Measurements from ENCODE around the gene KLHDC8A. TPM values are rescaled to one million over a fixed set of nuclear protein-coding genes. Genes with fewer than 3 reads are reported as not detected.

Gene KLHDC8A
- total RNA-seq, 1 donor from 2014 or later, result 1.5 TPM

DNA sequence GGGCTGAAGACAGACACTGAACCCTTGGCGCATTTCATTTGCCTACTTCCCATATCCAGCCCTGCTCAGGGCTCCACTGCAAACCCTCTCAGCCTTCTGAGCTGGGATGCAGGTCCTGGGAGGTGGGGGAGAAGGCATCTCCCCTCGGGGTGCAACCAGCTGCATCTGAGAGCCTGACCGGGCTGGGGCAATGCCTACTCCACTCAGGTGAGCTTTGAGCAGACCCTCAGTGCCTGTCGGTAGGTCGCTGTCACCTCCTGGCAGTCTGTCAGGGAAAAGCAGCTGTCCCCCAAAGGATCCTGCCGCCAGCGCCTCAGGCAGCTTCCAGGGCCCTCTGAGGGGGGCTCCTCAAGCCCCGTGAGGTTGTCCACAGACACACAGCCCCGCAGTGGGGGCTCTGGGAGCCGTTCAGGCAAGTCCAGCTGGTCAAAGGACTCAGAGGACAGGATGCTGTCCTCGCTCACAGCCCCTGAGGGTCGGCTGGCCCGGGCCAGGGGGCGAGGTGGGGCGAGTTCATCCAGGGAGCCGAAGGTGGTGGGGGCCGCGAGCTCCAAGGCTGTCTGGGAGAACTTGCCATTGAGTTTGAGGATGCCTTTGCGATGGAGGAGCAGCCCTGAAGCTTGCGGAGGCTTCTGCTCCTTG, 53.4 kb downstream of the KLHDC8A start:
- no peaks in the 10 kb centered on the region for H3K9me3 Mint-ChIP-seq (ENCODE audit: unreplicated experiment)
- TF ChIP-seq, protein P1, sequence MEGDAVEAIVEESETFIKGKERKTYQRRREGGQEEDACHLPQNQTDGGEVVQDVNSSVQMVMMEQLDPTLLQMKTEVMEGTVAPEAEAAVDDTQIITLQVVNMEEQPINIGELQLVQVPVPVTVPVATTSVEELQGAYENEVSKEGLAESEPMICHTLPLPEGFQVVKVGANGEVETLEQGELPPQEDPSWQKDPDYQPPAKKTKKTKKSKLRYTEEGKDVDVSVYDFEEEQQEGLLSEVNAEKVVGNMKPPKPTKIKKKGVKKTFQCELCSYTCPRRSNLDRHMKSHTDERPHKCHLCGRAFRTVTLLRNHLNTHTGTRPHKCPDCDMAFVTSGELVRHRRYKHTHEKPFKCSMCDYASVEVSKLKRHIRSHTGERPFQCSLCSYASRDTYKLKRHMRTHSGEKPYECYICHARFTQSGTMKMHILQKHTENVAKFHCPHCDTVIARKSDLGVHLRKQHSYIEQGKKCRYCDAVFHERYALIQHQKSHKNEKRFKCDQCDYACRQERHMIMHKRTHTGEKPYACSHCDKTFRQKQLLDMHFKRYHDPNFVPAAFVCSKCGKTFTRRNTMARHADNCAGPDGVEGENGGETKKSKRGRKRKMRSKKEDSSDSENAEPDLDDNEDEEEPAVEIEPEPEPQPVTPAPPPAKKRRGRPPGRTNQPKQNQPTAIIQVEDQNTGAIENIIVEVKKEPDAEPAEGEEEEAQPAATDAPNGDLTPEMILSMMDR (IDR thresholded peaks at IDR 0.05; ENCODE audit: unreplicated experiment), result no peak
- peaks cover 3% of the 10 kb centered on the region for H3K27me3 Mint-ChIP-seq (ENCODE audit: unreplicated experiment)
- H3K36me3 Mint-ChIP-seq (ENCODE audit: low read depth, unreplicated experiment), result peaks cover 31% of the 10 kb centered on the region
- peaks cover 25% of the 10 kb centered on the region for H3K4me1 Mint-ChIP-seq (ENCODE audit: unreplicated experiment)
- no peak overlapping the region for H3K4me3 Mint-ChIP-seq (ENCODE audit: unreplicated experiment)
- DNase-seq (ENCODE audit: low spot score), result no peak
- no peak overlapping the region for H3K27ac Mint-ChIP-seq (ENCODE audit: unreplicated experiment)

DNA sequence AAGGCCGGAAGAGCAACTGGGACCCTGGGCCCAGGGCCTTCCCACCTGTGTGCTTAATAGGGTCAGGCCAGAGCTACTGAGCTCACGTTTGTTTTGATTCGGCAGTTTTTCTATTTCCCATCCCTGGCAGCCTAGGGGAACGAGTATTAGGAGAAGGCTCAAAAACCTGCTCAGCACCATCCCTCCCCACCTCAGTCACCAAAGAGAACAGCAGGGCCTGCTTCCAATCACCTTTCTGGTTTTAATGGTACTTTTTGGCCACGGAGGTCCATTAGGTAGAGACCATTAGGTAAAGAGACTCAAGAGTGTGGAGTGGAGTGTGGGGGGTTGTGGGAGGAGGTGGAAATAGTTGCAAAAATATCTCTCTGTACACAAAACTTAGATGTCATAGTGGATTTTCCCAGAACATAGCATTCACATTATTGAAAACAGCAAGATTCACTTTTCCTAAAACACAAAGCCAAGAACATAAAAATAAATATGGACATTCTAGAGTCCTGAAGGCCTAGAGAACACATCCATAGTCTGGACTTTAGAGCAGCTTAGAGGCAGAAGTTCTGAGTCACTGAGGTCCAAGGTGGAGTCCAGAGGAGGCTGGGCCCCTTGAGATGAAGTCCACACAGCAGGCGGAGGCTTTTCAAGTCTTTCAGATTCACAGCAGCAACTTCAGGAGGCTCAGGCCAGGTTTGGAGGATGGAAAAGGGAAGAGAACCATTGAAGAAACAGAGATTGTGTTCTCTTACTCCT, 54.7 kb downstream of the KLHDC8A start:
- Mint-ChIP-seq H3K9me3 (ENCODE audit: unreplicated experiment) (no peaks in the 10 kb centered on the region), H3K36me3 (ENCODE audit: low read depth, unreplicated experiment) (peaks cover 27% of the 10 kb centered on the region), H3K27me3 (ENCODE audit: unreplicated experiment) (peaks cover 3% of the 10 kb centered on the region), H3K4me3 (ENCODE audit: unreplicated experiment) (peak overlapping the region; percentile 39), H3K4me1 (ENCODE audit: unreplicated experiment) (peaks cover 25% of the 10 kb centered on the region), H3K27ac (ENCODE audit: unreplicated experiment) (peak overlapping the region; percentile 25)
- TF ChIP-seq, protein P1 (IDR thresholded peaks at IDR 0.05; ENCODE audit: unreplicated experiment), result no peak
- no peak for DNase-seq (ENCODE audit: low spot score)

DNA sequence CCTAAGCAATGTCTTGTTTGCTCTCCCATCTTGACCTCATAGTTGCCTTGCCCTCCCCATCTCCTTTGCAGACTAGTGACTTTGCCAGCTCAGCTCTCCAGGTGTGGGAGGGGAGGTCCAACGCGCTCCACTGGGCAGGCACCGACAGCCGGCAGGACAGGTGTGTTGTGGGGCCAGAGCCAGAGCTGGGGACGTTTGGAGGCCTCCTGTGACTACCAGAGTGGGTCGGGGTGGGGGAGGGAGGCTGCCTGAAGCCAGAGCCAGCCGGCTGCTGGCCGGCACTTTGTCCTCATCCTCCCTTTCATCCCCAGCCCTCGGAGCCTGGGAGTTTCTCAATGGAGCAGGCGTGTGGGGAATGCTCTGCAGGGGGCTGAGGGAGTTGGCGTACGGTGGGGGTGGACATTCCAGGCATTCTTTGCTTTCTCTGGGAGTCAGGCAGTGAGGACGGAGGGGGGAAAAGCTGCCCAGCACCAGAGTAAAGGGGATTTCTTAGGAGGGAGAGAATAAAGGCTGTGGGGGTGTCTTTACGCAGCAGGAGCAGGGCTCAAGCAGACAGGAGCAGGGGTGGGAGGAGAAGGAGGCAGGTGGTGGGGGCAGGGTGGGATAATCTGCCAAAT, 55.4 kb downstream of the KLHDC8A start:
- H3K27ac Mint-ChIP-seq (ENCODE audit: unreplicated experiment), result peak overlapping the region; percentile 25
- peaks cover 3% of the 10 kb centered on the region for H3K27me3 Mint-ChIP-seq (ENCODE audit: unreplicated experiment)
- TF ChIP-seq, protein P1 (IDR thresholded peaks at IDR 0.05; ENCODE audit: unreplicated experiment), result no peak
- H3K4me1 Mint-ChIP-seq (ENCODE audit: unreplicated experiment), result peaks cover 25% of the 10 kb centered on the region
- H3K9me3 Mint-ChIP-seq (ENCODE audit: unreplicated experiment), result no peaks in the 10 kb centered on the region
- no peak overlapping the region for H3K4me3 Mint-ChIP-seq (ENCODE audit: unreplicated experiment)
- peaks cover 20% of the 10 kb centered on the region for H3K36me3 Mint-ChIP-seq (ENCODE audit: low read depth, unreplicated experiment)
- DNase-seq (ENCODE audit: low spot score), result peak; percentile 68

DNA sequence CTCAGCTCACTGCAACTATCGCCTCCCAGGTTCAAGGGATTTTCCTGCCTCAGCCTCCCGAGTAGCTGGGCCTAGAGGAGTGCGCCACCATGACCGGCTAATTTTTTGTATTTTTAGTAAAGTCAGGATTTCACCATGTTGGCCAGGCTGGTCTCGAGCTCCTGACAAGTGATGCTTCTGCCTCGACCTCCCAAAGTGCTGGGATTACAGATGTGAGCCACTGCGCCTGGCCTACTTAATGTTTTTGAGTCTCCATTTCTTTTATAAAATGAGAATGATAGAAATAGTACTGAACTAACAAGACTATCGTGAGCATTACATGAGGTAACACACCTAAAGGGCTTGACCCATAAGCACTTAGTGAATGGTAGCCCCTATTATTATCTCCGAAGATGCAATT, 56.6 kb downstream of the KLHDC8A start:
- H3K9me3 Mint-ChIP-seq (ENCODE audit: unreplicated experiment), result no peaks in the 10 kb centered on the region
- peaks cover 27% of the 10 kb centered on the region for H3K4me1 Mint-ChIP-seq (ENCODE audit: unreplicated experiment)

More for the DNA sequence above, 56.6 kb downstream of the KLHDC8A start:
- no peak for DNase-seq (ENCODE audit: low spot score)
- H3K36me3 Mint-ChIP-seq (ENCODE audit: low read depth, unreplicated experiment), result peaks cover 12% of the 10 kb centered on the region
- TF ChIP-seq, protein P1 (IDR thresholded peaks at IDR 0.05; ENCODE audit: unreplicated experiment), result no peak
- no peak overlapping the region for H3K27ac Mint-ChIP-seq (ENCODE audit: unreplicated experiment)
- H3K4me3 Mint-ChIP-seq (ENCODE audit: unreplicated experiment), result no peak overlapping the region
- peaks cover 3% of the 10 kb centered on the region for H3K27me3 Mint-ChIP-seq (ENCODE audit: unreplicated experiment)

Data from endothelial cell (in vitro differentiated cells).